HepG2 (cell line): ENCODE results near the gene PKP3.

Experiments used
- NFIC ChIP-seq: IDR thresholded peaks from 2 replicates; pipeline ENCODE4 v1.6.1; 2012; ENCODE audit warnings: mild to moderate bottlenecking, low read length, inconsistent platforms
- POLR2A ChIP-seq, 2 experiments: IDR thresholded peaks; 2 replicates each; pipeline ENCODE4 v1.6.1; 2011; ENCODE audit warnings: low read depth in 2 of 2, low read length in 2 of 2, mild to moderate bottlenecking in 1 of 2, moderate library complexity in 1 of 2; ENCODE audit not compliant: insufficient read depth in 1 of 2

DNA sequence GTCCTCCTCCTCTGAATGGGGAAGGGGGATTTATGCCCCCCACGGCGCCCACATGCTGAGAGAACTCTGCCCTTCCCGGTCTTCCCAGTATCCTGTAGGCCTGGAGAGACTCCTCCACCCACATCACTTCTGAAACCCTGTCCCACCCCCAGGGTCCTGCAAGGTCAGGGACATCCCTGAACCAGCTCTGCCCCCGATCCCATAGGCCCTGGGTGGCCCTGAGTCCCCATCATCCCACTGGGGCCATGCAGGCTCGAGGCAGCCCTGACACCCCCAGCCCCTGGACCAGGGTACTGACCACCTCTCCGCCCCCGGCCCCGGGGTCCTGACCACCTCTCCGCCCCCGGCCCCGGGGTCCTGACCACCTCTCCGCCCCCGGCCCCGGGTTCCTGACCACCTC is 13.0 kb upstream of the PKP3 start:
- TF ChIP-seq POLR2A (IDR thresholded peaks at IDR 0.05; ENCODE audit: insufficient read depth in 1 of 2, low read depth in 2 of 2, low read length in 2 of 2): no peak
- no peak for TF ChIP-seq NFIC
